IMR-90 (cell line): Measurements from ENCODE around the gene FOXK1. TPM values are rescaled to one million over a fixed set of nuclear protein-coding genes. Genes with fewer than 3 reads are reported as not detected.

Source experiments
- ATAC-seq: fragments of 200-7000 bp; cut with Tn5 transposase; 2 replicates; pipeline ENCODE4 v1.9.1; 2020; ENCODE audit warnings: low read depth, mild to moderate bottlenecking, moderate library complexity
- BruUV-seq: library from RNA; stranded (reverse); fragments of 400-500 nt; replicated peaks from 2 replicates; lab custom pipeline; 2021; lab: Mats Ljungman, UMichigan
- CTCF ChIA-PET: fragments of 300-600 bp; formaldehyde crosslinking; extraction: SDS; loops from one replicate; lab custom pipeline; 2021; ENCODE audit warnings: antibody characterized with exemption; lab: Yijun Ruan, JAX
- POLR2A ChIA-PET: fragments of 300-600 bp; sonication (Branson Sonifier 250); formaldehyde crosslinking; loops from one replicate; lab custom pipeline; 2022; ENCODE audit warnings: antibody characterized with exemption; ENCODE audit not compliant: unreplicated experiment; lab: Charles Lee
- DNase-seq: peaks from one replicate; pipeline ENCODE4 v3.0.0; 2013
- H2AFZ ChIP-seq: replicated peaks from 2 replicates; pipeline ENCODE3; 2013; ENCODE audit warnings: low read length, mild to moderate bottlenecking; ENCODE audit not compliant: poor library complexity
- H2AK5ac ChIP-seq: 2 replicates; pipeline ENCODE4 v1.6.1; 2013; ENCODE audit warnings: low read depth, low read length, inconsistent platforms
- H2AK9ac ChIP-seq: replicated peaks from 2 replicates; pipeline ENCODE3; 2013; ENCODE audit warnings: mild to moderate bottlenecking, low read depth, low read length, moderate library complexity; ENCODE audit not compliant: poor library complexity
- H2BK120ac ChIP-seq: 2 replicates; pipeline ENCODE4 v1.6.1; 2013; ENCODE audit warnings: low read depth, low read length, inconsistent platforms
- H2BK15ac ChIP-seq: 3 replicates; pipeline ENCODE4 v1.6.1; 2013; ENCODE audit warnings: low read depth, low read length, inconsistent platforms
- H2BK20ac ChIP-seq: 2 replicates; pipeline ENCODE4 v1.6.1; 2013; ENCODE audit warnings: low read depth, mild to moderate bottlenecking, inconsistent platforms, low read length, moderate library complexity
- H2BK5ac ChIP-seq: 2 replicates; pipeline ENCODE4 v1.6.1; 2013; ENCODE audit warnings: mild to moderate bottlenecking, low read depth, low read length, inconsistent platforms; ENCODE audit not compliant: poor library complexity, severe bottlenecking
- H3K14ac ChIP-seq: replicated peaks from 2 replicates; pipeline ENCODE4 v1.6.1; 2013; ENCODE audit warnings: low read depth, low read length, inconsistent platforms
- H3K18ac ChIP-seq: 2 replicates; pipeline ENCODE4 v1.6.1; 2013; ENCODE audit warnings: low read depth, low read length, control low read depth
- H3K23ac ChIP-seq: 2 replicates; pipeline ENCODE4 v1.6.1; 2013; ENCODE audit warnings: low read depth, low read length, inconsistent platforms
- H3K27ac ChIP-seq: 2 replicates; pipeline ENCODE4 v1.5.1; 2013; ENCODE audit warnings: mild to moderate bottlenecking, control low read depth, low read length; ENCODE audit not compliant: insufficient read depth
- H3K27me3 ChIP-seq: 2 replicates; pipeline ENCODE4 v1.6.1; 2013; ENCODE audit warnings: low read length; ENCODE audit not compliant: control insufficient read depth, insufficient read depth
- H3K36me3 ChIP-seq: 2 replicates; pipeline ENCODE4 v1.6.1; 2013; ENCODE audit warnings: low read length, mixed read lengths; ENCODE audit not compliant: control insufficient read depth, insufficient read depth
- H3K4ac ChIP-seq: 2 replicates; pipeline ENCODE4 v1.6.1; 2013; ENCODE audit warnings: low read depth, low read length, inconsistent platforms
- H3K4me1 ChIP-seq: 2 replicates; pipeline ENCODE4 v1.6.1; 2013; ENCODE audit warnings: low read length, mixed read lengths; ENCODE audit not compliant: control insufficient read depth, insufficient read depth
- H3K4me2 ChIP-seq: 2 replicates; pipeline ENCODE4 v1.6.1; 2013; ENCODE audit warnings: low read depth, mild to moderate bottlenecking, control low read depth, low read length, moderate library complexity
- H3K4me3 ChIP-seq: 2 replicates; pipeline ENCODE4 v1.5.1; 2013; ENCODE audit warnings: low read depth, mild to moderate bottlenecking, control low read depth, low read length, moderate library complexity; ENCODE audit not compliant: insufficient read depth
- H3K56ac ChIP-seq: 2 replicates; pipeline ENCODE4 v1.6.1; 2013; ENCODE audit warnings: low read length, inconsistent platforms; ENCODE audit not compliant: insufficient read depth; ENCODE audit errors: extremely low read depth
- H3K79me1 ChIP-seq, 2 experiments: 2 replicates each; pipeline ENCODE4 v1.6.1; 2013; ENCODE audit warnings: low read length in 2 of 2, inconsistent platforms in 1 of 2, low read depth in 1 of 2
- H3K9ac ChIP-seq: 2 replicates; pipeline ENCODE4 v1.6.1; 2013; ENCODE audit warnings: low read depth, low read length, control low read depth
- H3K9me1 ChIP-seq: 2 replicates; pipeline ENCODE4 v1.6.1; 2013; ENCODE audit warnings: low read length, inconsistent platforms; ENCODE audit not compliant: insufficient read depth
- H3K9me3 ChIP-seq: 2 replicates; pipeline ENCODE4 v1.6.1; 2013; ENCODE audit warnings: low read length; ENCODE audit not compliant: control insufficient read depth, insufficient read depth
- H4K20me1 ChIP-seq: 2 replicates; pipeline ENCODE4 v1.6.1; 2013; ENCODE audit warnings: low read length, inconsistent platforms; ENCODE audit not compliant: insufficient read depth
- H4K5ac ChIP-seq: 2 replicates; pipeline ENCODE4 v1.6.1; 2013; ENCODE audit warnings: mild to moderate bottlenecking, low read depth, low read length, control low read depth
- H4K8ac ChIP-seq, 2 experiments: 2 replicates each; pipeline ENCODE4 v1.6.1; 2013; ENCODE audit warnings: low read depth in 2 of 2, low read length in 2 of 2, control low read depth in 1 of 2, inconsistent platforms in 1 of 2
- H4K91ac ChIP-seq: 2 replicates; pipeline ENCODE4 v1.6.1; 2013; ENCODE audit warnings: low read depth, low read length, inconsistent platforms; ENCODE audit not compliant: insufficient read depth
- CEBPB ChIP-seq: IDR thresholded peaks from 2 replicates; pipeline ENCODE4 v1.6.1; 2012; ENCODE audit warnings: low read depth, low read length, improper control_type of control experiment
- WGBS, 2 experiments: methylation state at CpG; one replicate each; pipeline versions ENCODE4 v1.1.5 to v1.1.7; 2013; ENCODE audit warnings: missing lambda C conversion rate in 2 of 2; ENCODE audit not compliant: insufficient read length in 1 of 2; ENCODE audit errors: extremely low coverage in 2 of 2; 5-methylcytosine and 5-hydroxymethylcytosine counted together
- dilution Hi-C: fragments of 300-500 bp; cut with HindIII; formaldehyde crosslinking; loops from one replicate; pipeline ENCODE4 v1.14.3; 2018; ENCODE audit warnings: low sequenced_read_pairs; ENCODE audit not compliant: unreplicated experiment
- in situ Hi-C: fragments of 300-500 bp; cut with MboI; formaldehyde crosslinking; loops from 3 replicates; pipeline ENCODE4 v1.14.3; 2019; ENCODE audit warnings: low sequenced_read_pairs, inconsistent platforms, mixed read lengths
- intact Hi-C: fragments of 100-400 bp; cut with micrococcal nuclease; formaldehyde crosslinking; loops from 2 replicates; pipeline ENCODE4 v1.10.0; 2022
- polyA plus RNA-seq, 3 experiments: library from polyadenylated mRNA; depleted of rRNA; stranded (reverse); fragments of >200 nt; gene quantifications; 2 replicates each; pipeline ENCODE4 v1.2.3, GENCODE V29; 2012; ENCODE audit warnings: low replicate concordance in 1 of 3
- total RNA-seq: library from RNA; depleted of rRNA; stranded (reverse); fragments of >200 nt; gene quantifications from 2 replicates; pipeline ENCODE4 v1.2.3, GENCODE V29; 2012

The FOXK1 gene
- total and polyA plus RNA-seq, 2 of the 4 experiments (the other 2 are of a cell fraction): 4.3 to 8.8 TPM

- peak overlapping the region; percentile 49; the same call in 1 of the 2 replicates for H2AK5ac ChIP-seq
- H3K79me1 ChIP-seq: peaks cover 12 to 86% of the 10 kb centered on the region in 2 experiments
- H3K4me2 ChIP-seq: no peak overlapping the region
- peaks cover 9% of the 10 kb centered on the region; the same call in 1 of the 2 replicates for H3K9me1 ChIP-seq
- no peak overlapping the region for H3K9ac ChIP-seq
- no peak overlapping the region for H2BK5ac ChIP-seq
- H3K14ac ChIP-seq: no peak overlapping the region
- DNase-seq (no peak), ATAC-seq (no peak)
- no peak overlapping the region for H2BK120ac ChIP-seq
- no peak for TF ChIP-seq CEBPB
- peak overlapping the region; percentile 58 for H2AFZ ChIP-seq
- no peak overlapping the region for H4K5ac ChIP-seq
- H3K27ac ChIP-seq: no peak overlapping the region
- H3K4me3 ChIP-seq: no peak overlapping the region
- no TSS peak for BruUV-seq
- intact Hi-C loops (no loop called here), dilution Hi-C loops (no loop called here), in situ Hi-C loops (no loop called here)
- no peak overlapping the region for H3K23ac ChIP-seq
- H3K27me3 ChIP-seq: no peaks in the 10 kb centered on the region
- no peak overlapping the region for H4K8ac ChIP-seq
- peaks cover 12% of the 10 kb centered on the region for H3K4me1 ChIP-seq
- H2BK20ac ChIP-seq: no peak overlapping the region
- no peak overlapping the region for H2BK15ac ChIP-seq
- 93% methylated on average over 21 of the region's 30 CpGs; no CpG with 5 or more reads in 1 of the 2 experiments for WGBS, 2 experiments
- no peak overlapping the region for H3K4ac ChIP-seq
- no peak overlapping the region for H4K91ac ChIP-seq
- no peak overlapping the region for H3K18ac ChIP-seq
- no peak overlapping the region for H3K56ac ChIP-seq
- H2AK9ac ChIP-seq: no peak overlapping the region
- POLR2A ChIA-PET: no interaction called here
- H4K20me1 ChIP-seq: peaks cover 53% of the 10 kb centered on the region
- no peaks in the 10 kb centered on the region for H3K9me3 ChIP-seq
- CTCF ChIA-PET: no interaction called here
- H3K36me3 ChIP-seq: peaks cover 27% of the 10 kb centered on the region
These were observed 41.0 kb downstream of the FOXK1 start for GRCh38 chr7:4722960-4723630.
